Suprapubic skin (tissue), 4 donors: ENCODE measurements around the gene SYNE1. TPM values are rescaled to one million over a fixed set of nuclear protein-coding genes. Genes with fewer than 3 reads are reported as not detected.
A peak's percentile ranks its signal among the peaks of the same experiment; 100 is the strongest.

Experiments used
- DNase-seq, 2 donors: peaks; one replicate each; pipeline ENCODE4 v3.0.0-alpha.2; 2019; ENCODE audit warnings: low spot score in 2 of 2
- H3K27ac ChIP-seq: fragments of 200-600 bp; sonication (generic); one replicate; pipeline ENCODE4 v1.5.1; 2019
- H3K27me3 ChIP-seq: fragments of 200-600 bp; sonication (generic); one replicate; pipeline ENCODE4 v1.5.1; 2019
- H3K36me3 ChIP-seq: fragments of 200-600 bp; sonication (generic); one replicate; pipeline ENCODE4 v1.5.1; 2019
- H3K4me1 ChIP-seq: fragments of 200-600 bp; sonication (generic); one replicate; pipeline ENCODE4 v1.5.1; 2019
- H3K4me3 ChIP-seq: fragments of 200-600 bp; sonication (generic); one replicate; pipeline ENCODE4 v1.5.1; 2019; ENCODE audit warnings: mild to moderate bottlenecking
- H3K9me3 ChIP-seq: fragments of 200-600 bp; sonication (generic); one replicate; pipeline ENCODE4 v1.5.1; 2019
- CTCF ChIP-seq, 2 donors: fragments of 200-600 bp in 1 of 2; fragments of 450-650 bp in 1 of 2; sonication (generic) in 1 of 2; IDR thresholded peaks; one replicate each; pipeline ENCODE4 v1.5.1; 2016 to 2019; ENCODE audit warnings: antibody characterized with exemption in 2 of 2, mild to moderate bottlenecking in 1 of 2, moderate library complexity in 1 of 2
- EP300 ChIP-seq: sonication (generic); formaldehyde crosslinking; IDR thresholded peaks from one replicate; pipeline ENCODE4 v1.6.1; 2017; ENCODE audit warnings: antibody characterized with exemption
- POLR2A ChIP-seq, 2 donors: fragments of 450-650 bp; IDR thresholded peaks; one replicate each; pipeline ENCODE4 v1.6.1; 2017; ENCODE audit warnings: antibody characterized with exemption in 2 of 2, mild to moderate bottlenecking in 2 of 2, moderate library complexity in 2 of 2
- POLR2AphosphoS5 ChIP-seq, 3 donors: sonication (generic); formaldehyde crosslinking; IDR thresholded peaks; one replicate each; pipeline ENCODE4 v1.6.1; 2017; ENCODE audit warnings: antibody characterized with exemption in 3 of 3
- WGBS: methylation state at CpG from one replicate; pipeline ENCODE4 v1.1.5; 2018; 5-methylcytosine and 5-hydroxymethylcytosine counted together
- total RNA-seq, 4 donors: library from RNA; depleted of rRNA; stranded (reverse); fragments of >200 nt; gene quantifications; one replicate each; pipeline ENCODE4 v1.1.0, GENCODE V29; 2016

Gene SYNE1
- total RNA-seq, 4 donors from 2014 or later: 105 to 184 (median 132) TPM

DNA sequence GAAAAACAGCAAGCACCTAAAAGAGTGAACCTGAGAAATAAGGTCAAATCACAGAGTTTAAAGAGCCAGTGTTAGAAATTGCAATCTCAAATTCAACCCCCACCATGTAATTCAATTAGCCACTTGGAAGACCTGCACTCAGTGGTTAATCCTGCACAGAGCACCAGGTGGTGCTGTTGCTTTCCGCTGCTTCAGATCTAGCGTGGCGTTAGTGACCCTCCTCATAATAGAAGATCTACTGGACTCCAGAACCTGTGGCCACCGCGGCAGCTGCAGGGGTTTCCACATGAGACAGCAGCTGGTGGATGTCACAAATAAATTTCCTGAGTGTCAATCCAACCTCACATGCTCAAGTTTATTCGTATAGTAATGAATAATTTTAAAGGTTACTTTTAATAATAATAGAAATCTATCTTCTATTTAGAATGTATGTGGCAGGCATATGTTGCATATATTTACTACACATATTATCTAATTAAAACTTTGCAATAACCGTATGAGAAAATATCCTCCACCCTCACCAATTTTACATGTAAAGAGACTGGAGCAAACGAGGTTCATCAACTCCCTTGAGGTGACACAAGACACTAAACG, 84.4 kb downstream of the SYNE1 start:
- no peak overlapping the region for H3K4me3 ChIP-seq
- no peaks in the 10 kb centered on the region for H3K36me3 ChIP-seq
- WGBS: 37% methylated on average over 9 of the region's 9 CpGs
- peak in 1 of 2 donors; percentile 70 for DNase-seq
- no peak overlapping the region for H3K27ac ChIP-seq
- peaks cover 3% of the 10 kb centered on the region for H3K9me3 ChIP-seq
- TF ChIP-seq CTCF (IDR thresholded peaks at IDR 0.05): peak; percentile 72 to 76
- TF ChIP-seq EP300: no peak
- no peak for TF ChIP-seq POLR2A (IDR thresholded peaks at IDR 0.05)
- H3K4me1 ChIP-seq: peaks cover 4% of the 10 kb centered on the region
- no peaks in the 10 kb centered on the region for H3K27me3 ChIP-seq

GRCh38 chr6:152543519-152543918, 93.6 kb downstream of the SYNE1 start:
- no peak for DNase-seq
- no peak for TF ChIP-seq CTCF (IDR thresholded peaks at IDR 0.05)
- no peaks in the 10 kb centered on the region for H3K27me3 ChIP-seq
- no peaks in the 10 kb centered on the region for H3K4me1 ChIP-seq
- WGBS: 80% methylated on average over 2 of the region's 2 CpGs
- H3K36me3 ChIP-seq: no peaks in the 10 kb centered on the region
- H3K4me3 ChIP-seq: no peak overlapping the region
- H3K9me3 ChIP-seq: no peaks in the 10 kb centered on the region
- H3K27ac ChIP-seq: no peak overlapping the region

GRCh38 chr6:152540381-152540780, 96.8 kb downstream of the SYNE1 start:
- H3K4me1 ChIP-seq: no peaks in the 10 kb centered on the region
- WGBS: 83% methylated on average over 2 of the region's 2 CpGs
- no peaks in the 10 kb centered on the region for H3K36me3 ChIP-seq

GRCh38 chr6:152534541-152534940, 102.6 kb downstream of the SYNE1 start:
- TF ChIP-seq CTCF (IDR thresholded peaks at IDR 0.05) (no peak), POLR2AphosphoS5 (IDR thresholded peaks at IDR 0.05) (no peak), EP300 (no peak), POLR2A (IDR thresholded peaks at IDR 0.05) (no peak)
- Histone ChIP-seq H3K27me3 (no peaks in the 10 kb centered on the region), H3K36me3 (no peaks in the 10 kb centered on the region), H3K4me1 (no peaks in the 10 kb centered on the region), H3K9me3 (no peaks in the 10 kb centered on the region), H3K4me3 (no peak overlapping the region), H3K27ac (no peak overlapping the region)
- DNase-seq: no peak
- 69% methylated on average over 1 of the region's 1 CpG for WGBS

More at GRCh38 chr6:152540381-152540780, 96.8 kb downstream of the SYNE1 start:
- Histone ChIP-seq H3K27ac (no peak overlapping the region), H3K4me3 (no peak overlapping the region), H3K9me3 (no peaks in the 10 kb centered on the region), H3K27me3 (no peaks in the 10 kb centered on the region)
- DNase-seq: no peak
- TF ChIP-seq CTCF (IDR thresholded peaks at IDR 0.05) (no peak), EP300 (no peak), POLR2AphosphoS5 (IDR thresholded peaks at IDR 0.05) (no peak), POLR2A (IDR thresholded peaks at IDR 0.05) (no peak)

GRCh38 chr6:152532556-152533422, 104.4 kb downstream of the SYNE1 start:
- Histone ChIP-seq H3K4me1 (no peaks in the 10 kb centered on the region), H3K27ac (no peak overlapping the region), H3K4me3 (no peak overlapping the region), H3K36me3 (no peaks in the 10 kb centered on the region), H3K27me3 (no peaks in the 10 kb centered on the region), H3K9me3 (no peaks in the 10 kb centered on the region)
- no peak for DNase-seq
- TF ChIP-seq POLR2AphosphoS5 (IDR thresholded peaks at IDR 0.05) (no peak), POLR2A (IDR thresholded peaks at IDR 0.05) (no peak), EP300 (no peak), CTCF (IDR thresholded peaks at IDR 0.05) (no peak)
- WGBS: 52% methylated on average over 3 of the region's 3 CpGs
